GM23248 (cell line): ENCODE data around the gene LEF1.

Experiments used
- EZH2 ChIP-seq: fragments of 200-600 bp; sonication (generic); IDR thresholded peaks from 2 replicates; pipeline ENCODE4 v1.6.1; 2018; ENCODE audit warnings: antibody characterized with exemption, mild to moderate bottlenecking; ENCODE audit not compliant: insufficient read depth, poor library complexity, severe bottlenecking
- EZH2phosphoT487 ChIP-seq: fragments of 200-600 bp; sonication (generic); IDR thresholded peaks from 2 replicates; pipeline ENCODE4 v1.6.1; 2018; ENCODE audit warnings: antibody characterized with exemption, moderate library complexity, mild to moderate bottlenecking, low read depth; ENCODE audit not compliant: insufficient read depth

DNA sequence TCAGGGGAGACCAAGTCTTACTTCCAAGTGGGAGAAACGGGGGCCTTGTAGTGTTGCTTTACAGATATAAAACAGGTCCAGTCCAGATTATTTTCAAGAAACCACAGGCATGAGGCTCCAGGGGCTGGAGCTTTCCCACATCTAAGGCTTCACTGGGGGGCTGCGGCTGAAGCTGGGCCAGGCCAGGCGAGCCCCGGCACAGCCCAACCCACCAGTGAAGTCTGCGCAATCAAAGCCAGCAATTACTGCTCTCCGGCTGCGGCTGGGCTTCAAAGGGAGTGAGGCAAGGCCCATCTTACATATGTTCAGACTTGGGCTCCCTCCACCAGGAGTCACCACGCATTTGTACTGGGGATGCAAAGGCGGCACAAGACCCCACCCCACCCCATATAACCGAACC, 117.4 kb downstream of the LEF1 start:
- TF ChIP-seq EZH2 (no peak), EZH2phosphoT487 (no peak)
